GM23338 (cell line): ENCODE data around the gene THBS3.

Source experiments
- POLR2AphosphoS5 ChIP-seq: IDR thresholded peaks from 2 replicates; pipeline ENCODE4 v1.6.1; 2016; ENCODE audit warnings: antibody characterized with exemption, low read depth
- TF ChIP-seq, protein P1 (sequence below), 2 experiments: fragments of 200-600 bp in 1 of 2; sonication (generic) in 1 of 2; conservative IDR thresholded peaks; 2 replicates each; pipeline versions ENCODE4 v1.5.1 to v1.6.1; 2016 to 2017; ENCODE audit warnings: antibody characterized with exemption in 2 of 2, low read depth in 2 of 2, mild to moderate bottlenecking in 2 of 2, moderate library complexity in 1 of 2

DNA sequence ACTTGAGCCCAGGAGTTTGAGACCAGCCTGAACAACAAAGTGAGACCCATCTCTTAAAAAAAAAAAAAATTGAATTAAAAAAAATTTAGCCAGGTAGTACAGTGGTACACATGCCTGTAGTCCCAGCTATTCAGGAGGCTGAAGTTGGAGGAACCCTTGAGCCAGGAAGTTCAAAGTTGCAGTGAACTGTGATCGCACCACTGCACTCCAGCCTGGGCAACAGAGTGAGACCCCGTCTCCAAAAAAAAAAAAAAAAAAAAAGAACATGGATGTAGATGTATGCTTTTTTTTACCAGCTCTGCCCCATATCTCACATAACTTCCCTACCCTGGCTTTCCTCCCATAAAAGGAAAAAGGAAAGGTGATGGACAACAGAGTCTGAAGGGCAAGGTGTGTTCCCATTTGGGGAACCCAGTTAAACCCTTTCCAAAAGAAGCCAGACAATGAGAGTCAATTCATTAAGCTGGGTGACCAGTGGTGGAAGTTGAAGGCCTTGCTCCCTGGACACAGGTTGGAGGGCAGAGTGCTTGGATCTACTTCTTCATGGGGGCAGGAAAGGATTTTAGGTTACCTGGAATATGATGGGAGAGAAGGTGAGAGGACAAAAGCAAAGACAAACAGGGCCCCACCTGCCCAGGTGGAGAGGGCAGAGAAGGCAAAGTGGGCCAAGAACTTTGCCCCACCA is 37.5 kb downstream of the THBS3 start:
- TF ChIP-seq, protein P1, sequence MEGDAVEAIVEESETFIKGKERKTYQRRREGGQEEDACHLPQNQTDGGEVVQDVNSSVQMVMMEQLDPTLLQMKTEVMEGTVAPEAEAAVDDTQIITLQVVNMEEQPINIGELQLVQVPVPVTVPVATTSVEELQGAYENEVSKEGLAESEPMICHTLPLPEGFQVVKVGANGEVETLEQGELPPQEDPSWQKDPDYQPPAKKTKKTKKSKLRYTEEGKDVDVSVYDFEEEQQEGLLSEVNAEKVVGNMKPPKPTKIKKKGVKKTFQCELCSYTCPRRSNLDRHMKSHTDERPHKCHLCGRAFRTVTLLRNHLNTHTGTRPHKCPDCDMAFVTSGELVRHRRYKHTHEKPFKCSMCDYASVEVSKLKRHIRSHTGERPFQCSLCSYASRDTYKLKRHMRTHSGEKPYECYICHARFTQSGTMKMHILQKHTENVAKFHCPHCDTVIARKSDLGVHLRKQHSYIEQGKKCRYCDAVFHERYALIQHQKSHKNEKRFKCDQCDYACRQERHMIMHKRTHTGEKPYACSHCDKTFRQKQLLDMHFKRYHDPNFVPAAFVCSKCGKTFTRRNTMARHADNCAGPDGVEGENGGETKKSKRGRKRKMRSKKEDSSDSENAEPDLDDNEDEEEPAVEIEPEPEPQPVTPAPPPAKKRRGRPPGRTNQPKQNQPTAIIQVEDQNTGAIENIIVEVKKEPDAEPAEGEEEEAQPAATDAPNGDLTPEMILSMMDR (conservative IDR thresholded peaks at IDR 0.05; ENCODE audit: low read depth in 2 of 2): no peak
- TF ChIP-seq POLR2AphosphoS5: no peak
